Panc1 (cell line): ENCODE results near the gene PTPRJ.

Source experiments
- SIN3A ChIP-seq: IDR thresholded peaks from 2 replicates; pipeline ENCODE4 v1.6.1; 2012; ENCODE audit warnings: low read depth, mild to moderate bottlenecking, low read length, moderate library complexity, borderline replicate concordance; ENCODE audit not compliant: insufficient read depth
- TF ChIP-seq, protein P1 (sequence below): fragments of 450-650 bp; IDR thresholded peaks from 2 replicates; pipeline ENCODE4 v1.5.1; 2017; ENCODE audit warnings: mild to moderate bottlenecking

DNA sequence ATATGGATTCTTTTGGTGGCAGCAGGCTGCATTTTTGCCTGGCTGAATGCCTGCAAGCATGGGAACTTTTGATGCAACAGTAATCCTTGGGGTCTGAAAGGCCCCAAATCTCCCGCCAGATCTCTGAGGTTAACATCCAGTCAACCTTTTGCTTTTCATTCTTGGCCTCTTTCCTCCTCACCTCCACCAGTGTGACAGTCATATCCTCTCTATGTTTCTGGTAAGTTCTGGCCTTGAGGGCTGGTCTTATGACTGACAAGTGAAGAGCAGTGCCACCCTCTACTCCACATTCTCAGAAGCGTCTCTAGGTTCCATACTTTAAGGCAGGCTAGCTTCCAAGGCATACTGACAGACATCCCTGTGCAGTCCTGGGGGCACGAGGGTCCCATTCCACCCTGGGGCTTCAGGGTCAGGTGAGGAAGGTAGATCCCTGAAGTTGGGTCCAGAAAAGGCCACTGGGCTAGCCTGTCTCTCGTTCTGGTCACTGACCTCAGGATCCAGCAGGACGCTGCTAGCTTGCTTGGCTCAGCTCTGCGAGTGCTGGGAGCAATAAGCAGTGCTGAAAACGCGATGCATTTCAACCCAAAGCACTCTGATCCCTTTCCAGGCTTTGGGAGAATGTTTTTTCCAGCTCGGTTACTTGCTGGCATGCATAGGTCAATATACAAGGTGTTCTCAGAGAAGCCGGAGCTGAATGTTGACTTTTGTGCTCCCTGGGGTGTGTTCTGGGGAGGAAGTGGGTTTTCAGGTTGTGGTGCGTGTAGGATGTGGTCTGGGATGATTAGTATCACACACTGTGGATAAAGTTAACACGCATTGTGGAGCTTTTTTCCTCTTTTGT is 75.2 kb downstream of the PTPRJ start:
- TF ChIP-seq, protein P1, sequence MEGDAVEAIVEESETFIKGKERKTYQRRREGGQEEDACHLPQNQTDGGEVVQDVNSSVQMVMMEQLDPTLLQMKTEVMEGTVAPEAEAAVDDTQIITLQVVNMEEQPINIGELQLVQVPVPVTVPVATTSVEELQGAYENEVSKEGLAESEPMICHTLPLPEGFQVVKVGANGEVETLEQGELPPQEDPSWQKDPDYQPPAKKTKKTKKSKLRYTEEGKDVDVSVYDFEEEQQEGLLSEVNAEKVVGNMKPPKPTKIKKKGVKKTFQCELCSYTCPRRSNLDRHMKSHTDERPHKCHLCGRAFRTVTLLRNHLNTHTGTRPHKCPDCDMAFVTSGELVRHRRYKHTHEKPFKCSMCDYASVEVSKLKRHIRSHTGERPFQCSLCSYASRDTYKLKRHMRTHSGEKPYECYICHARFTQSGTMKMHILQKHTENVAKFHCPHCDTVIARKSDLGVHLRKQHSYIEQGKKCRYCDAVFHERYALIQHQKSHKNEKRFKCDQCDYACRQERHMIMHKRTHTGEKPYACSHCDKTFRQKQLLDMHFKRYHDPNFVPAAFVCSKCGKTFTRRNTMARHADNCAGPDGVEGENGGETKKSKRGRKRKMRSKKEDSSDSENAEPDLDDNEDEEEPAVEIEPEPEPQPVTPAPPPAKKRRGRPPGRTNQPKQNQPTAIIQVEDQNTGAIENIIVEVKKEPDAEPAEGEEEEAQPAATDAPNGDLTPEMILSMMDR: no peak
- TF ChIP-seq SIN3A: no peak
